T-cell (primary cell): ENCODE results near the gene PREX1. TPM values are rescaled to one million over a fixed set of nuclear protein-coding genes. Genes with fewer than 3 reads are reported as not detected.

Experiments used
- ATAC-seq, 4 experiments: fragments of 200-7000 bp in 3 of 4; fragments of 150-1000 bp in 1 of 4; cut with Tn5 transposase; replicated peaks in 1 of 4; 1 replicate in 3 of 4; 2 replicates in 1 of 4; pipeline ENCODE4 v1.10.0; 2021; ENCODE audit warnings: moderate library complexity in 3 of 4, mild to moderate bottlenecking in 2 of 4, moderate number of reproducible peaks in 1 of 4
- CTCF ChIA-PET, 2 donors: fragments of 300-600 bp; sonication (Branson Sonifier 250); formaldehyde crosslinking; loops; one replicate each; lab custom pipeline; 2022; ENCODE audit warnings: antibody characterized with exemption in 2 of 2; lab: Charles Lee
- POLR2A ChIA-PET, 2 donors: fragments of 300-600 bp; sonication (Branson Sonifier 250); formaldehyde crosslinking; loops; one replicate each; lab custom pipeline; 2022; ENCODE audit warnings: antibody characterized with exemption in 2 of 2; lab: Charles Lee
- DNase-seq, 35 experiments: peaks; one replicate each; pipeline versions ENCODE4 v3.0.0 to v3.0.0-alpha.2; 2013 to 2023
- H3K27ac ChIP-seq: one replicate; pipeline ENCODE4 v1.5.1; 2013; ENCODE audit warnings: low read length
- H3K27me3 ChIP-seq, 2 experiments: replicated peaks in 1 of 2; 1 replicate in 1 of 2; 2 replicates in 1 of 2; pipeline versions ENCODE4 v1.6.1 to v1.7.0; 2013; ENCODE audit warnings: low read length in 1 of 2, mixed read lengths in 1 of 2; ENCODE audit not compliant: control insufficient read depth in 2 of 2, insufficient read depth in 2 of 2; ENCODE audit errors: extremely low read depth in 1 of 2
- H3K36me3 ChIP-seq, 2 donors: 1 replicate in 1 of 2; 2 replicates in 1 of 2; pipeline versions ENCODE4 v1.6.1 to v1.7.0; 2013; ENCODE audit warnings: low read length in 1 of 2; ENCODE audit not compliant: control insufficient read depth in 2 of 2, insufficient read depth in 1 of 2; ENCODE audit errors: extremely low read depth in 1 of 2
- H3K4me1 ChIP-seq, 2 experiments: 1 replicate in 1 of 2; 2 replicates in 1 of 2; pipeline versions ENCODE4 v1.6.1 to v1.7.0; 2013; ENCODE audit warnings: low read length in 2 of 2, mixed read lengths in 1 of 2; ENCODE audit not compliant: insufficient read depth in 2 of 2, control insufficient read depth in 1 of 2; ENCODE audit errors: extremely low read depth in 1 of 2
- H3K4me3 ChIP-seq, 2 donors: 1 replicate in 1 of 2; 2 replicates in 1 of 2; pipeline versions ENCODE4 v1.5.1 to v1.7.0; 2013; ENCODE audit warnings: mild to moderate bottlenecking in 2 of 2, low read length in 1 of 2, moderate library complexity in 1 of 2; ENCODE audit not compliant: control insufficient read depth in 1 of 2; ENCODE audit errors: extremely low read depth in 1 of 2
- H3K9me3 ChIP-seq: 2 replicates; pipeline ENCODE4 v1.7.0; 2013
- H3K27ac Mint-ChIP-seq, 2 donors: one replicate each; pipeline ENCODE4 v1.8.0; 2020 to 2021; ENCODE audit warnings: mild to moderate bottlenecking in 2 of 2, mixed read lengths in 2 of 2
- H3K27me3 Mint-ChIP-seq, 2 donors: one replicate each; pipeline ENCODE4 v1.8.0; 2021 to 2022; ENCODE audit warnings: mixed read lengths in 2 of 2
- H3K36me3 Mint-ChIP-seq: one replicate; pipeline ENCODE4 v1.8.0; 2021; ENCODE audit warnings: mixed read lengths
- H3K4me1 Mint-ChIP-seq, 3 donors: one replicate each; pipeline ENCODE4 v1.8.0; 2020 to 2022; ENCODE audit warnings: mixed read lengths in 3 of 3, mild to moderate bottlenecking in 1 of 3
- H3K4me3 Mint-ChIP-seq, 3 donors: one replicate each; pipeline ENCODE4 v1.8.0; 2020 to 2022; ENCODE audit warnings: mild to moderate bottlenecking in 3 of 3, mixed read lengths in 3 of 3, moderate library complexity in 3 of 3
- H3K9me3 Mint-ChIP-seq, 3 donors: one replicate each; pipeline ENCODE4 v1.8.0; 2020 to 2022; ENCODE audit warnings: mixed read lengths in 3 of 3
- WGBS: methylation state at CpG from one replicate; pipeline ENCODE4 v1.1.5; 2013; ENCODE audit warnings: missing lambda C conversion rate; ENCODE audit not compliant: insufficient coverage; 5-methylcytosine and 5-hydroxymethylcytosine counted together
- total RNA-seq, 35 experiments: library from RNA in 6 of 35; stranded (reverse) in 6 of 35; fragments of 120-200 nt in 1 of 35; gene quantifications; one replicate each; pipeline versions ENCODE4 v1.2.1 to v1.2.4 and lab custom pipeline; 2013 to 2026

PREX1 gene
- total RNA-seq, 5 donors from 2014 or later (not counting 1 experiment from before 2014, with no cell fraction given), result 99.2 to 181 (median 137) TPM

DNA sequence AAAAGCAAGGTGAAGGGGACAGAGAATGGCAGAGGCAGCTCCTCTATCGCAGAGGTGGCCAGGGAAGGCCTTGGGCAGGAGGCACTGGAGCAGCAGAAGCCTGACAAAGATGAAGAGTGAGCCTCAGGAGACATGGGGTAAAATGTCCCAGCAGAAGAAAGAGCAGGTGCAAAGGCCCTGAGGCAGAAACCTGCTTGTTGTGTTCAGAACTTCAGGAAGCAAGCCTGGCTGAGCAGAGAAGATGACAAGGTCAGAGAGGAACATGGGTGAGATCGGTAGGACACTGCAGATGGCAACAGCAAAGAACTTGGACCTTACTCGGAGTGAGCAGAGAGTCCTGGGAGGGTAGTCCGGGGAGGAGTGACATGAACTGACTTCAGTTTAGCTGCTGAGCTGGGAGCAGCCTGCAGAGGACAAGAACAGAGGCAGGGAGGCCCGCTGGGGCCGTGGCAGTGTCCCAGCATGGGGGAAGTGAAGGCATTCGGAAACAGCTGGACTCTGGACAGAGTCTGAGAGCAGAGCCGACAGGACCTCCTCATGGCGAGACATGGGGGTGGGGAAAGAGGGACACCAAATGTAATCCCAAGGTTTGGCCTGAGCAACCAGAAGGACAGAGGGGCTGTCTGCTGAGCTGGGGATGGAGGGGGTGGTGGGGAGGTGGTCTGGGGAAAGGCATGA, 106.3 kb downstream of the PREX1 start:
- Mint-ChIP-seq H3K4me3 (peak overlapping the region in 2 of 3 donors; percentile 2 to 24), H3K9me3 (no peaks in the 10 kb centered on the region), H3K27ac (peak overlapping the region; percentile 80 to 87), H3K36me3 (peaks cover 33% of the 10 kb centered on the region), H3K27me3 (no peaks in the 10 kb centered on the region), H3K4me1 (peaks cover 61 to 95% (median 89%) of the 10 kb centered on the region in 3 donors)
- DNase-seq, result no peak
- peaks cover 20 to 84% of the 10 kb centered on the region in 2 experiments for H3K4me1 ChIP-seq
- POLR2A ChIA-PET, result interaction anchor here in 1 of 2 donors (0.5 kb wide), 1 partner anchor 9 kb away, joined by 5 read pairs; no protein-coding TSS in a partner anchor
- no peak overlapping the region for H3K4me3 ChIP-seq
- no peak overlapping the region for H3K27ac ChIP-seq
- no peak for ATAC-seq
- H3K36me3 ChIP-seq, result peaks cover 0 to 44% of the 10 kb centered on the region in 2 donors
- no peaks in the 10 kb centered on the region for H3K9me3 ChIP-seq
- CTCF ChIA-PET, result no interaction called here
- H3K27me3 ChIP-seq, result no peaks in the 10 kb centered on the region
- WGBS, result 91% methylated on average over 9 of the region's 9 CpGs

DNA sequence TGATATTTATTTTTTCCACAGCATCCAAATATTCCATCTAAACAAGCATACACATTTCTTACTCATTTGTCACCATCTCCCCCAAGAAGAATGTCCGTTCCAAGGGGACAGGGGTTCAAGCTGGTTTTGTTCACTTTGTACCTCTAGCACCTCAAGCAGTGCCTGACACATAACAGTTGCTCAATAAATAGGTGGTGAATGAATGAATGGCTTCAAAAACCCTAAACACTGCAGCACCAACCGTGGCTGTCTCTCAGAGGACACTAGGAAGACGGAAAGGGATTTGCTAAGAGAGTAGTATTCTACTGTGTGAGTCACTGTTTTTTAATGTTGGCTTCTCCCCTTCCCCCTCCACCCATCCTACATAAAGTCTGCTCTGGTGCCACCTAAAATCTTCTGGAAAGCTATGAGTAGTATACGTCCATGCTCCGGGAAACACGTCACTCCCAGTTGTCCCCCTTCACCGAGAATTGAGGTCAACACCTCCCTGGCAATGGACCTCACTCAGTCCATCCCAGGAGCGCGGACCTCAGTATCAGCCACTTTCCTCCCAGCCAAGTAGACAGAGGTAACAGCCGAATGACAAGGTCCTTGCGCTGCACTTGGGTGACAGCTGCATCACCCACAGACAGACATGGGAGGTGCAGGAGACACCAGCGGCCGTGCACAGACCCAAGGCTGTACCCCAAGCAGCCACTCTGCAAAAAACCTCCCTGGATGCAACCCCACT, 107.4 kb downstream of the PREX1 start:
- Mint-ChIP-seq H3K4me1 (peaks cover 71 to 97% (median 94%) of the 10 kb centered on the region in 3 donors), H3K9me3 (no peaks in the 10 kb centered on the region), H3K4me3 (peak overlapping the region in 2 of 3 donors; percentile 28 to 83), H3K36me3 (peaks cover 23% of the 10 kb centered on the region), H3K27ac (peak overlapping the region; percentile 76 to 87), H3K27me3 (no peaks in the 10 kb centered on the region)
- Histone ChIP-seq H3K27ac (peak overlapping the region; percentile 14), H3K36me3 (peaks cover 0 to 34% of the 10 kb centered on the region in 2 donors), H3K4me1 (peaks cover 29 to 87% of the 10 kb centered on the region in 2 experiments), H3K27me3 (no peaks in the 10 kb centered on the region), H3K9me3 (no peaks in the 10 kb centered on the region), H3K4me3 (no peak overlapping the region)
- ChIA-PET POLR2A (interaction anchor here in 1 of 2 donors (0.5 kb wide), 1 partner anchor 10 kb away, joined by 5 read pairs; no protein-coding TSS in a partner anchor), CTCF (no interaction called here)
- WGBS, result 84% methylated on average over 9 of the region's 13 CpGs
- DNase-seq (no peak), ATAC-seq (no peak)

- DNase-seq, result no peak
- H3K27ac Mint-ChIP-seq, result peak overlapping the region; percentile 76 to 87
- ATAC-seq, result no peak
- no peaks in the 10 kb centered on the region for H3K9me3 Mint-ChIP-seq
- H3K4me1 ChIP-seq, result peaks cover 31 to 89% of the 10 kb centered on the region in 2 experiments
- H3K4me3 Mint-ChIP-seq, result peak overlapping the region; percentile 28 to 83 (median 34)
- H3K27me3 Mint-ChIP-seq, result no peaks in the 10 kb centered on the region
- H3K27ac ChIP-seq, result peak overlapping the region; percentile 65
- no peaks in the 10 kb centered on the region for H3K9me3 ChIP-seq
- H3K36me3 ChIP-seq, result peaks cover 0 to 27% of the 10 kb centered on the region in 2 donors
- H3K4me1 Mint-ChIP-seq, result peaks cover 78 to 99% (median 98%) of the 10 kb centered on the region in 3 donors
- WGBS, result 79% methylated on average over 4 of the region's 4 CpGs
- ChIA-PET POLR2A (interaction anchor here in 1 of 2 donors (0.7 kb wide), 1 partner anchor 77 kb away, joined by 3 read pairs; no protein-coding TSS in a partner anchor), CTCF (no interaction called here)
- H3K36me3 Mint-ChIP-seq, result peaks cover 20% of the 10 kb centered on the region
- no peak overlapping the region for H3K4me3 ChIP-seq
- no peaks in the 10 kb centered on the region for H3K27me3 ChIP-seq
These were observed 108.1 kb downstream of the PREX1 start for GRCh38 chr20:48719598-48720255.

DNA sequence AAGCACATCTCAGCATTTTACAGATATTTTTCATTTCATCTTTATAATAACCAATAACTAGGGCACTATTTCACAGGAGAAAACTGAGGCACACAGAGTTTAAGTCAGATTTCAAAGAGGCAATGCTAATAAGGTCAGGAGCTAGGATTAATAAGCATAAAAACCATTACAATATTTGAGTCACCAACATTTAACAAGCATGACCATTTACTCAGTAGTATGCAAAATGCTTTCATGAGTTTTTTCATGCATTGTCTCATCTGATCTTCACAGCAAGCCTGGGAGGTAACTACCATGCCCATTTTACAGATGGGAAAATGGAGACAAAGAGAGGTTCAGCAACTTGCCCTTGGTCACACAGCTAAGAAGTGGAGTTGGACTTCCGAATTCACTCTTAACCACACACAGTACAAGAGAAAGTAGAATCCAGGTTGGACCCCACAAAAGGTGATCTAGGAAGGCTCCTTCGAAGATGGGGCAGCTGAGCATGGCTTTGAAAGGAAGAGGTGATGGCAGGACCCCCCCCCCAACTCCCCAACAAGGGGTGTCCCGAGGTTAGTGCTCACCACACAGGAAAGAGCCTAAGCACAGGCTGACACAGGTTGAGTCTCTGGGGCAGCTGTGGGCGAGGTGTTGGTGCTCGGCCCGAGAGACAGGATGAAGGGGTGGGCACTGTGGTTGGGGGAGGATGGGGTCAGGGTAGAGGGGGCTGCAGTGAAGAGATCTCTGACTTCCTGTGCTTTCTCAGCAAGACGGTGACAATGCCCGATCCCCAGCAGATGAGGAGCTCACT, 108.8 kb downstream of the PREX1 start:
- DNase-seq (peak in 34 of 35 experiments; percentile 20 to 60 (median 38)), ATAC-seq (peak; percentile 50 to 70 (median 52))
- Mint-ChIP-seq H3K36me3 (peaks cover 19% of the 10 kb centered on the region), H3K9me3 (no peaks in the 10 kb centered on the region), H3K27ac (peak overlapping the region; percentile 76 to 87), H3K27me3 (no peaks in the 10 kb centered on the region), H3K4me3 (peak overlapping the region; percentile 28 to 83 (median 34)), H3K4me1 (peaks cover 85 to 99% (median 98%) of the 10 kb centered on the region in 3 donors)
- H3K27me3 ChIP-seq, result no peaks in the 10 kb centered on the region
- H3K36me3 ChIP-seq, result peaks cover 0 to 23% of the 10 kb centered on the region in 2 donors
- CTCF ChIA-PET, result no interaction called here
- POLR2A ChIA-PET, result interaction anchor here in 1 of 2 donors (0.7 kb wide), 1 partner anchor 78 kb away, joined by 3 read pairs; no protein-coding TSS in a partner anchor
- 10% methylated on average over 3 of the region's 8 CpGs for WGBS
- H3K27ac ChIP-seq, result peak overlapping the region; percentile 65
- peaks cover 31 to 88% of the 10 kb centered on the region in 2 experiments for H3K4me1 ChIP-seq
- peak overlapping the region in 1 of 2 donors; percentile 14 for H3K4me3 ChIP-seq
- no peaks in the 10 kb centered on the region for H3K9me3 ChIP-seq

DNA sequence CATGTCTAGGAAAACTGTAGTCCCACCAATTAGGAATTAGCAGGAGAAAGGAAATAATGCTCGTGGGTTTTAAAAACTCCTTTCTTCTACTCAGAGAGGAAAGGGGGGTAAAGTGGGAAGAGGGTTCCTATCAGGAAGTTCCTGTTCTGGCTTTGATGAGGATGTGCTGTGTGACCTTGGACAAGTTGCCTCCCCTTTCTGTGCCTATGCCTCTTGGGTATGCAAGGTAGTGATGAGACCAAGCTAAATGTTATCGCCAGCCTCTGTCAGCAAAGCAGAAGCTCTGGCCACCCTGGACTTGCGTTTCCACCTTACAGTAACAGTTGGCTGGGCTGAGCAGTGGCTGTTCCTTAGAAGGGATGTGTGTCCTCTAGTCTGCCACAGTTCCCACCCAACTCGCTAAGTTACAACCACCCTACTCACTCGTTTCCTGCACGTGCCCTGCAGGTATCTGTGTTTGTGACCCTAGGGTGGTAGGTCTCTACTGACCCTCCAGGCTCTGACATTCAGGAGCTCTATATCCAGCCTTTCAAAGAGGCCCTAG, 110.0 kb downstream of the PREX1 start:
- Histone ChIP-seq H3K9me3 (no peaks in the 10 kb centered on the region), H3K4me1 (peaks cover 31 to 81% of the 10 kb centered on the region in 2 experiments), H3K27me3 (no peaks in the 10 kb centered on the region), H3K36me3 (peaks cover 0 to 17% of the 10 kb centered on the region in 2 donors), H3K4me3 (no peak overlapping the region), H3K27ac (peak overlapping the region; percentile 81)
- ATAC-seq, result no peak
- peaks cover 20% of the 10 kb centered on the region for H3K36me3 Mint-ChIP-seq
- H3K9me3 Mint-ChIP-seq, result no peaks in the 10 kb centered on the region
- peak overlapping the region; percentile 89 to 98 for H3K27ac Mint-ChIP-seq
- WGBS, result no CpG with 5 or more reads among the region's 6 CpGs
- peak overlapping the region in 2 of 3 donors; percentile 18 to 83 for H3K4me3 Mint-ChIP-seq
- peaks cover 87 to 95% (median 90%) of the 10 kb centered on the region in 3 donors for H3K4me1 Mint-ChIP-seq
- CTCF ChIA-PET, result interaction anchor here in 1 of 2 donors (0.7 to 0.8 kb wide), 2 partner anchors 11 to 66 kb away, joined by 3 read pairs; no protein-coding TSS in a partner anchor
- POLR2A ChIA-PET, result interaction anchor here in 1 of 2 donors (0.6 kb wide), 1 partner anchor 97 kb away, joined by 3 read pairs; no protein-coding TSS in a partner anchor
- no peak for DNase-seq
- no peaks in the 10 kb centered on the region for H3K27me3 Mint-ChIP-seq
